ENCODE results near the gene OR4E1. TPM values are rescaled to one million over a fixed set of nuclear protein-coding genes. Genes with fewer than 3 reads are reported as not detected.

OR4E1 gene
- total RNA-seq, 2 experiments from 2014 or later = not detected

DNA sequence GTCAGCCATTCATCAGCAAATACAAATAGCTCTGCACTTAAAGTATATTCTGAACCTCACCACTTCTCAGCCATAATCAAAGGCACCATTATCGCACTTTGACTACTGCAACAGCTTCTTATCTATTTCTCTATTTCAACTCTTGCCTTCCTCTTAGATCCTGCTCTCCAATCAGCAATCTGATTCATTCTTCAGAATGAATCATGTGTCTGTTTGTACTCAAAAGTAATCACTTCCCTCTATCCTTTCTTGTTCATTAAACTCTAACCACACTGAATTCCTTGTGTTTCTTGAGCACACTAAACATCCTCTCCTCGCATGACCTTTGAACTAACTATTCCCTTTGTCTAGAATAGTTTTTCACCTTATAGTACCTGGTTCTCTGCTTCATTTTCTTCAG is 12.8 kb upstream of the OR4E1 start:
- ATAC-seq (no peak), DNase-seq (no peak)
- H3K4me3 Mint-ChIP-seq = no peak overlapping the region
- no peaks in the 10 kb centered on the region for H3K4me1 Mint-ChIP-seq
- no peaks in the 10 kb centered on the region for H3K9me3 Mint-ChIP-seq (ENCODE audit: low read depth)
- H3K36me3 Mint-ChIP-seq = no peaks in the 10 kb centered on the region
- CTCF ChIA-PET = no interaction called here
- H3K27me3 Mint-ChIP-seq = peaks cover 45% of the 10 kb centered on the region
- no peak overlapping the region for H3K27ac Mint-ChIP-seq

DNA sequence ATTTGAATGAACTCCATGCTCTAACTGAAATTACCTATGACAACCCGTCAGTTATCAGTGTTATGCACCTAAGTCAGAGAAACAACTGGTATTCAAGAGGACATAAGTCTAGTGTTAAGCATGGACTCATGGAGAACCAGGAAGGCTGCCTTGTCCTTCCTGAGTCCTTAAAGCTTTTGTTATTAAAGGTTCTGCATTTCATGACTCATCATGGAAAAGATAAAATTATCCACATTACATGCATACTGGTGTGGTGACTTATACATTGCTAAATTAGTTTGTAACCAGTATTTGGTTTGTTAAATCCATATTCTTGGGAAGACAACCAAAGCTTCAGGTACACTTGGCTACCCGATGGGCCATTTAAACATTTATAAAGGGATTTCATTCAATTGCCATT is 6.5 kb upstream of the OR4E1 start:
- DNase-seq (no peak), ATAC-seq (no peak)
- Mint-ChIP-seq H3K27ac (no peak overlapping the region), H3K4me1 (no peaks in the 10 kb centered on the region), H3K9me3 (ENCODE audit: low read depth) (no peaks in the 10 kb centered on the region), H3K4me3 (no peak overlapping the region), H3K27me3 (peaks cover 37% of the 10 kb centered on the region), H3K36me3 (no peaks in the 10 kb centered on the region)
- CTCF ChIA-PET = no interaction called here

DNA sequence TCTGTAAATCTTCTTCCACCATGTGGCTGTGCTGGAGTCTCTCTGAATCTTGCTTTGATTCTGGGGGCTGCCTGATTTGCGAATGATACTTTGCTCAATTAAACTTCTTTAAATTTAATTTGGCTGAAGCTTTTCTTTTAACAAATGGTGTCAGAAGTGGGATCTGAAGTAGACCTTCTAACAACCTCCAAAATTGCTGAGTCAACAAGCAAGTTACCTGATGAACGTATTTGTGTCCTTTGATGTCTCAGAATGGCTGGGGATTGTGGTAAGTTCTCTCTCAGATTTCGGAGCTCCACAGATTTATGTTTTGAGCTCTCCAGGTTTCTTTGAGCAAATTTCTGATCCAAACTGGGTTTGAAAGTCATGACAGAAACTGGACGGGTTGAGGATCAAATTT is 1.9 kb upstream of the OR4E1 start:
- DNase-seq = no peak
- ATAC-seq = no peak
- no peak overlapping the region for H3K4me3 Mint-ChIP-seq
- H3K9me3 Mint-ChIP-seq (ENCODE audit: low read depth) = no peaks in the 10 kb centered on the region
- no peaks in the 10 kb centered on the region for H3K4me1 Mint-ChIP-seq
- H3K27me3 Mint-ChIP-seq = peaks cover 25% of the 10 kb centered on the region
- no peak overlapping the region for H3K27ac Mint-ChIP-seq
- no peaks in the 10 kb centered on the region for H3K36me3 Mint-ChIP-seq
- CTCF ChIA-PET = no interaction called here

DNA sequence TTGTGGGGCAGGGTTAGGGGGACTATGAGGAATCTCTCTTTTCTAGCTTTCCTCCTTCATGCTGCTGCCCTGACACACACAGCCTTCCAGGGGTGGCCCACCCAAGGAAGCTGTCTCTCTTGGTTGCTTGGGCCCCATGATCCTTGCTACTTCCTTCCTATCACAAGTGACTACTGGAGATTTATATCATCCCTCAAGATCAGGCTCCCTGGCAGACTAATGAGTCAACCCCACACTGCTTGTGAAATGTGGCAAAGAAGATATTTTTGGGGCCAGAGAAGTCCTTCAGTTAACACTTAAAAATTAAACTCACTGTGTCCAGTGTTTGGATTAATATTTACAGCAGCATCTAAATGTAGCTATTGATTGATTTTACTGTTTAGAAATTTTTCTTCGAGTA is 1.5 kb downstream of the OR4E1 start:
- no peak overlapping the region for H3K27ac Mint-ChIP-seq

DNA sequence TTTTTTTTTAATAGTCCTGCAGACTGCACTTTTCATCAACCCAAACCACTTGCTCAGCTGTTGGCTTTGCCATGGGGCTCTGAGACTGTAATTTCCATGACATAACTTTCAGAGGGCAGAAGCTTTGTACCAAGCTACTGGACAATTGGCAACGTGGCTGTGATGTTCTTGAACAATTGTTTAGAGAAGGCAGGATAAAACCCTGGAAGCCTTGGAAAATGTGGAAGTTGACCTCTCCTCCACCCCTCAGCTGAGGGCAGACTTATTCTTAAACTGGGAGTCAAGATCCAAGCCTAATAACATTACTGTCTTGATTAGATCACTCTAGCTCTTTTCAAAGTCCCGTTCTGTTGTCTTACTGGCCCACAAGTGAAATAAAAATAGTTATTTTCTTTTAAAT is 2.2 kb downstream of the OR4E1 start:
- Mint-ChIP-seq H3K27me3 (peaks cover 29% of the 10 kb centered on the region), H3K4me3 (no peak overlapping the region), H3K27ac (no peak overlapping the region), H3K36me3 (no peaks in the 10 kb centered on the region), H3K9me3 (ENCODE audit: low read depth) (no peaks in the 10 kb centered on the region), H3K4me1 (no peaks in the 10 kb centered on the region)
- ATAC-seq = no peak
- DNase-seq = no peak
- CTCF ChIA-PET = no interaction called here

More for the DNA sequence above, 1.5 kb downstream of the OR4E1 start:
- CTCF ChIA-PET = no interaction called here
- ATAC-seq = no peak
- Mint-ChIP-seq H3K4me1 (no peaks in the 10 kb centered on the region), H3K27me3 (peaks cover 29% of the 10 kb centered on the region), H3K9me3 (ENCODE audit: low read depth) (no peaks in the 10 kb centered on the region), H3K4me3 (no peak overlapping the region), H3K36me3 (no peaks in the 10 kb centered on the region)
- DNase-seq = no peak

DNA sequence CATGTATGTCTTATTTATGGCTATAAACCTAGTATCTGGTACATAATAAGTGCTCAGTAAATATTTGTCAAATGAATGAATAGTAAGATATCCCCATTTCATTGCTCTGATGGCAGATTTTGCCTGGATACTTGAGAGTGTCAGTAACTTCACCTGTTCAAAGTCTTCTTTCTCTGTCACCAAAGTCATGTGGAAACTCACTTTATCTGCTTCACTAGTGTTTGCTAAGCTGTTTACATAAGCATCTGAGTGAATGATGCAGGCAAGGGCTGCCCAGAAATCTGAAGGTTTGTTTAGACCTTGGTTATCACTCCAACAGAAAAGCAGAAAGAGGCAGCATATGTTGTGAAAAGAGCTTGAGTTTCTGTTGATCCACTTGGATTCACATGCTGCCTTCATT is 4.3 kb downstream of the OR4E1 start:
- H3K4me1 Mint-ChIP-seq = no peaks in the 10 kb centered on the region
- no peaks in the 10 kb centered on the region for H3K9me3 Mint-ChIP-seq (ENCODE audit: low read depth)
- peaks cover 29% of the 10 kb centered on the region for H3K27me3 Mint-ChIP-seq
- CTCF ChIA-PET = no interaction called here
- no peak overlapping the region for H3K4me3 Mint-ChIP-seq
- ATAC-seq (no peak), DNase-seq (no peak)
- no peaks in the 10 kb centered on the region for H3K36me3 Mint-ChIP-seq
- no peak overlapping the region for H3K27ac Mint-ChIP-seq

DNA sequence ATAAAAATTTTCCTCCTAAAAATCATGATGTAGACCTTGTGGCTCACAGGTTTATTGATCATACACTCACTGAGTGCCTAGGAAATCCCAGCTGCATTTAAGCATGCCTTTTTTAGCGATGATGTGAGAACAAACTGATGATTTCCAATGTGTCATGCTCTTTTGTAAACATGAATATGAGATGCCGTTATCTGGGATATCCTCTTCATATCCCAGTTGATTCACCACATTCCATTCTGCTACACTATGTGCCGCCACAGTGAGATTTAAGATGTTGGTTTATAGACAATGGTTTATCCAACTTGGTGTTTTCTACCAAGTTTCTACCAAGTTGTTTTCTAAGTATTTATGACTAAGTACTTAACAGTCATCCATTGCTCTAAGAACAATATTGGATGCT is 5.2 kb downstream of the OR4E1 start:
- ATAC-seq (no peak), DNase-seq (no peak)
- Mint-ChIP-seq H3K4me1 (no peaks in the 10 kb centered on the region), H3K4me3 (no peak overlapping the region), H3K36me3 (no peaks in the 10 kb centered on the region), H3K9me3 (ENCODE audit: low read depth) (no peaks in the 10 kb centered on the region), H3K27me3 (peaks cover 29% of the 10 kb centered on the region), H3K27ac (no peak overlapping the region)
- CTCF ChIA-PET = interaction anchor here (1.1 kb wide), 1 partner anchor 16 kb away, joined by 3 read pairs; no protein-coding TSS in a partner anchor

DNA sequence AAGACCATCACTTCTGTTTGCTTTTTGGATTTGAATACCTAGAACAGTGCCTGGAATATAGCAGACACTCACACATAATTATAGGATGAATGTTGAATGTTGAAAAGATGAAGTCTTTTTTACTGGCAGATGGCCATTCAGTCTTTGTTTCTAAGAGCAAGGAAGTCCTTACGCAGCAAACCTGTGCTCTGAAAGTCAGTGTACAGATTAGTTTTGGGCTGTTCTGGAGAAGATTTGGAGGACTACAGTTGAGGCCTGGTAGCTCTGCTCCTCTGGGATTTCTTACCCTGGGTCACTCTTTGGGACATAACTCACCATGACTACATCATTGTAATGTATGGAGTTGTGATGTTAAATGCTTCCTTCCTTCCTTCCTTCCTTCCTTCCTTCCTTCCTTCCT is 16.6 kb downstream of the OR4E1 start:
- Mint-ChIP-seq H3K27ac (no peak overlapping the region), H3K36me3 (no peaks in the 10 kb centered on the region), H3K9me3 (ENCODE audit: low read depth) (no peaks in the 10 kb centered on the region), H3K4me3 (no peak overlapping the region), H3K4me1 (no peaks in the 10 kb centered on the region), H3K27me3 (peaks cover 19% of the 10 kb centered on the region)
- no peak for ATAC-seq
- no peak for DNase-seq
- CTCF ChIA-PET = interaction anchor here (0.6 kb wide), 1 partner anchor 16 kb away, joined by 3 read pairs; no protein-coding TSS in a partner anchor

DNA sequence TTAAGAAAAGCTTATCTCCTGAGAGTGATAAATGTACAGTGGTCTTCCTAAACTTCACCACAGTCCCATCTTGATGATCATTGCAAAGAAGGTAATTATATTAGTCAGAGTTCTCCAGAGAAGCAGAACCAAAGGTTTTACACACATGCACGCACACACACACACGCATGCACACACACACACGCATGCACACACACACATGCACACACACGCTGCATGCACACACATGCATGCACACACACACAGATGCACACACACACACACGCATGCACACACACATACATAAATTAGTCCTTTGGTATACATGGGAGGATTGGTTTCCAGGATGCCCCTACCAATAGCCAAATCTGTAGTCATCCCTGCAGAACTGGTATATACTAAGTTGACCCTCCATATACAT is 19.4 kb downstream of the OR4E1 start:
- H3K36me3 Mint-ChIP-seq = no peaks in the 10 kb centered on the region
- no peak overlapping the region for H3K4me3 Mint-ChIP-seq
- H3K27me3 Mint-ChIP-seq = peaks cover 19% of the 10 kb centered on the region
- H3K9me3 Mint-ChIP-seq (ENCODE audit: low read depth) = no peaks in the 10 kb centered on the region
- ATAC-seq = no peak
- H3K27ac Mint-ChIP-seq = no peak overlapping the region
- CTCF ChIA-PET = no interaction called here
- H3K4me1 Mint-ChIP-seq = no peaks in the 10 kb centered on the region
- DNase-seq = no peak

DNA sequence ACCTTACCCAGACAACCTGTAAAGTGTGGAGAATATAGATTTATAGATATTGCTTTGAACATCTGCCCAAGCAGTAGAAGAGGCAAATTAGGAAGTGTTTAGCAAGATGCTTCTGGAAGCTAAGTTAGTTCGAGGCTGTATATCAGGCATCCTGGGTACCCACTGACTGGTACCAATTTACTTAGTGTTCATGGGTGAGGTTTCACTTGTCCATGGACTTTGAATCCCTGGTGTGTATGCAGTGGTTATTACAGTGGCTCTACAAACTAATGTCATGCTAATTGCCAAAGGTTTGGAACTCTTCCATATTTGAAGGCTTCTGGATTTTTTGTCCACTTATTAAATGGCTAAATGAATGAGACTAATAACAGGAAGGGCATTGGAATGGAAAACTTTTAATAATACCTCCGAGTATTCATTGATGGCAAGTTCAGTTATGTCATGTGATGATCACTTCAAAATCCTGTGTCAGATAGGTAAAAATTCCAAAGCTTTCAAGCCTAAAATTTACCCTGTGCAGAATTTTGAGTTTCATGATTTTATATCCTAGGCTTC is 20.2 kb downstream of the OR4E1 start, which contains the start of gene OR4E2:
Gene OR4E2 (plus strand): TSS at position 505 of the 555 bp plus-strand sequence. CDS start 11,248 bp downstream, outside the sequence.
- peaks cover 18% of the 10 kb centered on the region for H3K27me3 Mint-ChIP-seq
- no peaks in the 10 kb centered on the region for H3K9me3 Mint-ChIP-seq (ENCODE audit: low read depth)
- no peak for ATAC-seq
- CTCF ChIA-PET = interaction anchor here (1.3 kb wide), 1 partner anchor 15 kb away, joined by 3 read pairs; no protein-coding TSS in a partner anchor
- H3K36me3 Mint-ChIP-seq = no peaks in the 10 kb centered on the region
- H3K27ac Mint-ChIP-seq = no peak within 1 kb of the TSS
- no peak for DNase-seq
- no peaks in the 10 kb centered on the region for H3K4me1 Mint-ChIP-seq
- no peak within 1 kb of the TSS for H3K4me3 Mint-ChIP-seq

DNA sequence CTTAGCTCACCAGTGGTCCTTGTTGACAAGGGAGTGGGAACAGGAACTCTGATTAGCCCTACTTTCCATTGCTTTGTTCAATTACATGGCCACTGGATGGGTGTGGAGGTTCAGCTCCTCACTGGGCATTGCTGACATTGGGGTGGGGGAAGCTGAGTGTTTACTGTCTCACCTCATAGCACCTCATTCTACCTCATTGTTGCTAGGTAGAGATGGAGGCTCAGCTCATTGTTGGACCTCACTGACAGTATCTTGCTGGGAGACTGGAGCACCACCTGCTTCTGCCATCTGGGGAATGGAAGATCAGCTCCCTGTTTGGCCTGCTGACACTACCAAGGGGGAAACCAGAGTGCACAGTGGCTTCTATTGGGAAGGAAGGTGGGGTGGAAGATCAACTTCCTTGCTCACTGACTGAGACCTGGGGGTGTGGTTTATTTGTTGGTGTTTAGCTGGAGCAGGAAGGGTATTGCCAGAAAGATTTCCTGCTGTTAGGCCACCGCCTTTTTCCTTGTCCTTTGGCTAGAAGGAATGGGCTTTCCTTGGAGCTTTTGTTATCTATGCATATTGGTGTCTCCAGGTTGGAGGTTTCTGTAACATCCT is 21.3 kb downstream of the OR4E1 start:
- Mint-ChIP-seq H3K27ac (no peak overlapping the region), H3K27me3 (peaks cover 21% of the 10 kb centered on the region), H3K9me3 (ENCODE audit: low read depth) (no peaks in the 10 kb centered on the region), H3K4me3 (no peak overlapping the region), H3K4me1 (no peaks in the 10 kb centered on the region), H3K36me3 (no peaks in the 10 kb centered on the region)
- no peak for ATAC-seq
- CTCF ChIA-PET = interaction anchor here (1.3 kb wide), 1 partner anchor 16 kb away, joined by 3 read pairs; no protein-coding TSS in a partner anchor
- no peak for DNase-seq

DNA sequence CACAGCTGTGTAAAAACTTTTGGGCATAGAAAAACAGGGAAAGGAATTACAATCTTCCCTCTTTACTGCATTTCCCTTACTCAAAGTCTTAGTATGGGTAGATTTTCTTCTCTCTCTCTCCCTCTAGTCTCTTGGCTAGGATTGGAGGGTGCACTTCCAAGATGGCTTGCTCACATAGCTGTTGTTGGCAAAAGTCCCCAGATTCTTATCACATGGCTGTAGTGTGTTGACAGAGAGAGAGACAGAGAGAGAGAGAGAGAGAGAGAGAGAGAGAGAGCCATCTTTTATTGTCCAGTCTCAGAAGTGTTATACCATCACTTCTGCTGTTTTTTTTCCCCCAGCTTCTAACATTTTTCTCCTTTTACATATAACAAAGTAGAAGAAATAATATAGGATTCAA is 26.2 kb downstream of the OR4E1 start:
- ATAC-seq = no peak
- peaks cover 22% of the 10 kb centered on the region for H3K27me3 Mint-ChIP-seq
- no peak overlapping the region for H3K4me3 Mint-ChIP-seq
- CTCF ChIA-PET = no interaction called here
- DNase-seq = no peak
- H3K4me1 Mint-ChIP-seq = no peaks in the 10 kb centered on the region
- no peaks in the 10 kb centered on the region for H3K9me3 Mint-ChIP-seq (ENCODE audit: low read depth)
- H3K27ac Mint-ChIP-seq = no peak overlapping the region
- peaks cover 3% of the 10 kb centered on the region for H3K36me3 Mint-ChIP-seq

DNA sequence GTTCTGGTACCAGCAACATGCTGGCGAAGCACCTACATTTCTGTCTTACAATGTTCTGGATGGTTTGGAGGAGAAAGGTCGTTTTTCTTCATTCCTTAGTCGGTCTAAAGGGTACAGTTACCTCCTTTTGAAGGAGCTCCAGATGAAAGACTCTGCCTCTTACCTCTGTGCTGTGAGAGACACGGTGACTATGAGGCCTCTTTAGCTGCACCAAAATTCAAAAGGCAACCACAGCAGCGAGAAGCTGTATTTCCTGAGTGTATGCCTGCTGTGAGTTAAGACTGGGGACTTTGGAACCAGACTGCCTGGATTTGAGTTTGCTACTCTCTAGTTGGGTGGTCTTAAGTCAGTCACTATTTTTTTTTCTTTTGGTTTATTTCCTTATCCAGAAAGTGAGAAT is 30.2 kb downstream of the OR4E1 start:
- Mint-ChIP-seq H3K36me3 (peaks cover 3% of the 10 kb centered on the region), H3K27ac (peak overlapping the region; percentile 79), H3K9me3 (ENCODE audit: low read depth) (no peaks in the 10 kb centered on the region), H3K4me3 (peak overlapping the region; percentile 71), H3K27me3 (peaks cover 16% of the 10 kb centered on the region), H3K4me1 (peaks cover 7% of the 10 kb centered on the region)
- CTCF ChIA-PET = no interaction called here
- no peak for DNase-seq
- ATAC-seq = no peak

DNA sequence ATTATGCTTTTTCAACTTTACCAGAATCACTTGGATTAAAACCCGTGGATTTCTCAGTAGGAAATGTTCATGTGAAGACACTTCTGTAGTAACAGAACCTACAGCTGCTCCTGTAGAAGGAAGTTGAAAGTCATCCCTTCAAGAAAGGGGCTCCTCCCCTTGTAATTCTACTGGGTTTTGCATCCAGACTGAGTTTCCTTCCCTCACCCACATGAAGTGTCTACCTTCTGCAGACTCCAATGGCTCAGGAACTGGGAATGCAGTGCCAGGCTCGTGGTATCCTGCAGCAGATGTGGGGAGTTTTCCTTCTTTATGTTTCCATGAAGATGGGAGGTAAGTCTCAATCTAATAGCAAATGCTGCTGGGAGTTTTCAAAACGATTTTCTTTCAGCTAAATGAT is 30.9 kb downstream of the OR4E1 start:
- peaks cover 3% of the 10 kb centered on the region for H3K36me3 Mint-ChIP-seq
- H3K9me3 Mint-ChIP-seq (ENCODE audit: low read depth) = no peaks in the 10 kb centered on the region
- DNase-seq (no peak), ATAC-seq (peak; percentile 34)
- peaks cover 14% of the 10 kb centered on the region for H3K27me3 Mint-ChIP-seq
- CTCF ChIA-PET = interaction anchor here (1.0 to 2.0 kb wide), 2 partner anchors 867 to 872 kb away, joined by 3 to 6 read pairs; no protein-coding TSS in a partner anchor
- H3K4me3 Mint-ChIP-seq = peak overlapping the region; percentile 71
- H3K4me1 Mint-ChIP-seq = peaks cover 9% of the 10 kb centered on the region
- H3K27ac Mint-ChIP-seq = peak overlapping the region; percentile 79
